ENCODE data around the gene SASS6. TPM values are rescaled to one million over a fixed set of nuclear protein-coding genes. Genes with fewer than 3 reads are reported as not detected.

The SASS6 gene
- total and polyA plus RNA-seq, 2 donors (not counting 3 experiments of a cell fraction or from before 2014, with no cell fraction given): 0.44 to 7.3 TPM

DNA sequence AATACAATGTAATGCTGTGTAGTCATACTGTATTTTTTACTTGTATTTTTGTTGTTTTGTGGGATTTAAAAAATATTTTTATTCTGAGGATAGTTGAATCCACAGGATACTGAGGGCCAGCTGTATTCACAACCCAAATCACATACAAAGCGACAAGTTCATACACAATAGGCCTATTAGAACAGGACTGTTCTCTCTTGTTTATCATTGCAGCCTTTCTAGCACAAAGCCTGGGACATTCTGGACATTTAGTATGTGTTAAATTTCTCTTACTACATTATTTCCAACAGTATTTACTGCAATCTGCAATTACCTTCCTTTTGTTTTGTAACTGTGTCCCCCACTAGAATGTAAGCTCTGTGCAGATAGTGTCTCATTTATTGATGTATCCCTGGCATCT lies 97.5 kb downstream of the SASS6 start:
- H3K27ac ChIP-seq (ENCODE audit: insufficient read depth, low read depth, low read length): no peak overlapping the region
- H3K36me3 ChIP-seq (ENCODE audit: control insufficient read depth in 2 of 2, extremely low read depth in 1 of 2, insufficient read depth in 2 of 2, low read length in 2 of 2): no peaks in the 10 kb centered on the region

DNA sequence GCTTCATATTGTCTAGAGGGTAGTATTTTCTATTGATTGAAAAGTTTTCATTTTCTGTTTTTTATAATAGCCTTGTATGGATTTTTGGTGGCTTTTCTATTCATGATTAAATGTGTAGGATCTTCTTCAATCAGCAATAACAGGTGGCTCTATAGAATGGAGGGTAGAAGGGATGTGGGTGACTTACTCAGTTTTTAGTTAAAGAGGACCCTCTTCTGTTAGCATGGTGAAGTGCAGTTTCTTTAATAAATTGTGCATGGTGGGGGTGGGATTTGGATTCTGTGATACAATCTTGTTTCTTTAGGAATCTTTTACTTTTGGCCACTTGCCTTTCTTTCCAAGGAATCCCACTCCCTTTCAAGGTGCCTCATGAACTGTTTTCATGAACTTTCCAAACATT lies 98.3 kb downstream of the SASS6 start:
- Histone ChIP-seq H3K9me3 (replicated peaks; ENCODE audit: control insufficient read depth, insufficient read depth, low read length) (no peaks in the 10 kb centered on the region), H3K79me2 (ENCODE audit: control insufficient read depth, insufficient read depth, low read length) (peaks cover 28% of the 10 kb centered on the region), H3K27ac (ENCODE audit: insufficient read depth, low read depth, low read length) (no peak overlapping the region), H3K27me3 (ENCODE audit: control insufficient read depth in 2 of 2, insufficient read depth in 2 of 2, low read length in 2 of 2) (no peaks in the 10 kb centered on the region), H3K36me3 (ENCODE audit: control insufficient read depth in 2 of 2, extremely low read depth in 1 of 2, insufficient read depth in 2 of 2, low read length in 2 of 2) (no peaks in the 10 kb centered on the region), H3K4me1 (ENCODE audit: control insufficient read depth, extremely low read depth, insufficient read depth, low read length) (peaks cover 10% of the 10 kb centered on the region), H2AFZ (ENCODE audit: low read depth, low read length) (no peak overlapping the region), H3K9me1 (replicated peaks; ENCODE audit: control insufficient read depth, extremely low read depth, insufficient read depth, low read length) (no peaks in the 10 kb centered on the region), H3K9ac (replicated peaks; ENCODE audit: extremely low read depth, insufficient read depth, low read length) (no peak overlapping the region), H3K4me3 (replicated peaks in 1 of 3; ENCODE audit: insufficient read depth in 1 of 3, low read depth in 1 of 3, low read length in 3 of 3) (no peak overlapping the region), H3K4me2 (ENCODE audit: insufficient read depth, low read length) (no peak overlapping the region), H4K20me1 (replicated peaks; ENCODE audit: control insufficient read depth, extremely low read depth, insufficient read depth, low read length) (no peaks in the 10 kb centered on the region)
- DNase-seq (ENCODE audit: low read depth, low spot score) (peak; percentile 51), FAIRE-seq (no peak)
- CTCF ChIA-PET: interaction anchor here (1.6 to 2.1 kb wide), 2 partner anchors 206 to 224 kb away, joined by 4 to 8 read pairs; no protein-coding TSS in a partner anchor
- dilution Hi-C loops (cut with MboI; ENCODE audit: extremely low pct_ligation_motif_present, low sequenced_read_pairs) (no loop called here), intact Hi-C loops (cut with micrococcal nuclease) (loop anchor here (1.0 to 10.0 kb wide), 2 partner anchors 226 to 380 kb away; no protein-coding TSS in a partner anchor)
- TF ChIP-seq POLR2A (IDR thresholded peaks at IDR 0.05; ENCODE audit: low read depth, low read length) (no peak), EZH2 (IDR thresholded peaks at IDR 0.05; ENCODE audit: borderline replicate concordance, low read depth, low read length, severe bottlenecking) (no peak)
- TF ChIP-seq, protein P1, sequence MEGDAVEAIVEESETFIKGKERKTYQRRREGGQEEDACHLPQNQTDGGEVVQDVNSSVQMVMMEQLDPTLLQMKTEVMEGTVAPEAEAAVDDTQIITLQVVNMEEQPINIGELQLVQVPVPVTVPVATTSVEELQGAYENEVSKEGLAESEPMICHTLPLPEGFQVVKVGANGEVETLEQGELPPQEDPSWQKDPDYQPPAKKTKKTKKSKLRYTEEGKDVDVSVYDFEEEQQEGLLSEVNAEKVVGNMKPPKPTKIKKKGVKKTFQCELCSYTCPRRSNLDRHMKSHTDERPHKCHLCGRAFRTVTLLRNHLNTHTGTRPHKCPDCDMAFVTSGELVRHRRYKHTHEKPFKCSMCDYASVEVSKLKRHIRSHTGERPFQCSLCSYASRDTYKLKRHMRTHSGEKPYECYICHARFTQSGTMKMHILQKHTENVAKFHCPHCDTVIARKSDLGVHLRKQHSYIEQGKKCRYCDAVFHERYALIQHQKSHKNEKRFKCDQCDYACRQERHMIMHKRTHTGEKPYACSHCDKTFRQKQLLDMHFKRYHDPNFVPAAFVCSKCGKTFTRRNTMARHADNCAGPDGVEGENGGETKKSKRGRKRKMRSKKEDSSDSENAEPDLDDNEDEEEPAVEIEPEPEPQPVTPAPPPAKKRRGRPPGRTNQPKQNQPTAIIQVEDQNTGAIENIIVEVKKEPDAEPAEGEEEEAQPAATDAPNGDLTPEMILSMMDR (IDR thresholded peaks at IDR 0.05; ENCODE audit: extremely low read depth in 1 of 2, insufficient read depth in 1 of 2, low read depth in 1 of 2, low read length in 2 of 2): peak; percentile 23 to 29
- POLR2A ChIA-PET: no interaction called here
- no TSS peak for BruUV-seq (replicated peaks)

More for the DNA sequence above, 97.5 kb downstream of the SASS6 start:
- no peaks in the 10 kb centered on the region for H3K9me3 ChIP-seq (replicated peaks; ENCODE audit: control insufficient read depth, insufficient read depth, low read length)
- dilution Hi-C loops (cut with MboI; ENCODE audit: extremely low pct_ligation_motif_present, low sequenced_read_pairs) (no loop called here), intact Hi-C loops (cut with micrococcal nuclease) (loop anchor here (5.0 to 10.0 kb wide), 2 partner anchors 380 to 832 kb away; no protein-coding TSS in a partner anchor)
- FAIRE-seq: no peak
- H4K20me1 ChIP-seq (replicated peaks; ENCODE audit: control insufficient read depth, extremely low read depth, insufficient read depth, low read length): no peaks in the 10 kb centered on the region
- no peak overlapping the region for H3K9ac ChIP-seq (replicated peaks; ENCODE audit: extremely low read depth, insufficient read depth, low read length)
- no TSS peak for BruUV-seq (replicated peaks)
- no peak for DNase-seq (ENCODE audit: low read depth, low spot score)
- TF ChIP-seq MYC (IDR thresholded peaks at IDR 0.05; ENCODE audit: low read depth, low read length): no peak
- ChIA-PET CTCF (interaction anchor here (0.9 to 1.0 kb wide), 4 partner anchors 10 to 424 kb away, joined by 3 to 4 read pairs (median 3); no protein-coding TSS in a partner anchor), POLR2A (no interaction called here)
- H3K27me3 ChIP-seq (ENCODE audit: control insufficient read depth in 2 of 2, insufficient read depth in 2 of 2, low read length in 2 of 2): no peaks in the 10 kb centered on the region
- H3K9me1 ChIP-seq (replicated peaks; ENCODE audit: control insufficient read depth, extremely low read depth, insufficient read depth, low read length): no peaks in the 10 kb centered on the region
- H2AFZ ChIP-seq (ENCODE audit: low read depth, low read length): no peak overlapping the region
- H3K79me2 ChIP-seq (ENCODE audit: control insufficient read depth, insufficient read depth, low read length): peaks cover 35% of the 10 kb centered on the region
- H3K4me1 ChIP-seq (ENCODE audit: control insufficient read depth, extremely low read depth, insufficient read depth, low read length): peaks cover 17% of the 10 kb centered on the region
- H3K4me2 ChIP-seq (ENCODE audit: insufficient read depth, low read length): no peak overlapping the region
- H3K4me3 ChIP-seq (replicated peaks in 1 of 3; ENCODE audit: insufficient read depth in 1 of 3, low read depth in 1 of 3, low read length in 3 of 3): no peak overlapping the region

Small RNA genes within 50 kb of the gene (small RNA-seq; reads per million reads assigned to genes)
- not detected for gene AC093019.1 (ENCODE audit: insufficient read depth, insufficient read length, low read depth, low replicate concordance)

Other genes starting within 250 kb of the SASS6 start
- gene SLC35A3, start 162.9 kb downstream of the SASS6 start, total RNA-seq: 19.0 and 20.2 TPM in 2 replicates
- 2.8 and 3.6 TPM in 2 replicates for gene SLC35A3, start 162.9 kb downstream of the SASS6 start, polyA plus RNA-seq
- gene TRMT13, start 233 bp upstream of the SASS6 start, total RNA-seq: 12.7 and 14.1 TPM in 2 replicates
- 2.6 and 2.9 TPM in 2 replicates for gene TRMT13, start 233 bp upstream of the SASS6 start, polyA plus RNA-seq
- 0.40 and 0.67 TPM in 2 replicates for gene LRRC39, start 45.3 kb upstream of the SASS6 start, total RNA-seq
- 0.46 and 0.65 TPM in 2 replicates for gene LRRC39, start 45.3 kb upstream of the SASS6 start, polyA plus RNA-seq
- gene DBT, start 116.9 kb upstream of the SASS6 start, total RNA-seq: 7.9 and 9.0 TPM in 2 replicates
- 1.3 and 1.6 TPM in 2 replicates for gene DBT, start 116.9 kb upstream of the SASS6 start, polyA plus RNA-seq
- 44.8 and 46.6 TPM in 2 replicates for gene RTCA, start 133.3 kb upstream of the SASS6 start, total RNA-seq
- gene RTCA, start 133.3 kb upstream of the SASS6 start, polyA plus RNA-seq: 18.8 and 20.3 TPM in 2 replicates
- 13.8 and 13.9 TPM in 2 replicates for gene CDC14A, start 219.6 kb upstream of the SASS6 start, total RNA-seq
- 3.2 and 3.4 TPM in 2 replicates for gene CDC14A, start 219.6 kb upstream of the SASS6 start, polyA plus RNA-seq